ENCODE data around the gene EXOC6. TPM values are rescaled to one million over a fixed set of nuclear protein-coding genes. Genes with fewer than 3 reads are reported as not detected.

The EXOC6 gene, protein sequence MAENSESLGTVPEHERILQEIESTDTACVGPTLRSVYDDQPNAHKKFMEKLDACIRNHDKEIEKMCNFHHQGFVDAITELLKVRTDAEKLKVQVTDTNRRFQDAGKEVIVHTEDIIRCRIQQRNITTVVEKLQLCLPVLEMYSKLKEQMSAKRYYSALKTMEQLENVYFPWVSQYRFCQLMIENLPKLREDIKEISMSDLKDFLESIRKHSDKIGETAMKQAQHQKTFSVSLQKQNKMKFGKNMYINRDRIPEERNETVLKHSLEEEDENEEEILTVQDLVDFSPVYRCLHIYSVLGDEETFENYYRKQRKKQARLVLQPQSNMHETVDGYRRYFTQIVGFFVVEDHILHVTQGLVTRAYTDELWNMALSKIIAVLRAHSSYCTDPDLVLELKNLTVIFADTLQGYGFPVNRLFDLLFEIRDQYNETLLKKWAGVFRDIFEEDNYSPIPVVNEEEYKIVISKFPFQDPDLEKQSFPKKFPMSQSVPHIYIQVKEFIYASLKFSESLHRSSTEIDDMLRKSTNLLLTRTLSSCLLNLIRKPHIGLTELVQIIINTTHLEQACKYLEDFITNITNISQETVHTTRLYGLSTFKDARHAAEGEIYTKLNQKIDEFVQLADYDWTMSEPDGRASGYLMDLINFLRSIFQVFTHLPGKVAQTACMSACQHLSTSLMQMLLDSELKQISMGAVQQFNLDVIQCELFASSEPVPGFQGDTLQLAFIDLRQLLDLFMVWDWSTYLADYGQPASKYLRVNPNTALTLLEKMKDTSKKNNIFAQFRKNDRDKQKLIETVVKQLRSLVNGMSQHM
- total RNA-seq = 5.8 and 14.2 TPM in 2 replicates

DNA sequence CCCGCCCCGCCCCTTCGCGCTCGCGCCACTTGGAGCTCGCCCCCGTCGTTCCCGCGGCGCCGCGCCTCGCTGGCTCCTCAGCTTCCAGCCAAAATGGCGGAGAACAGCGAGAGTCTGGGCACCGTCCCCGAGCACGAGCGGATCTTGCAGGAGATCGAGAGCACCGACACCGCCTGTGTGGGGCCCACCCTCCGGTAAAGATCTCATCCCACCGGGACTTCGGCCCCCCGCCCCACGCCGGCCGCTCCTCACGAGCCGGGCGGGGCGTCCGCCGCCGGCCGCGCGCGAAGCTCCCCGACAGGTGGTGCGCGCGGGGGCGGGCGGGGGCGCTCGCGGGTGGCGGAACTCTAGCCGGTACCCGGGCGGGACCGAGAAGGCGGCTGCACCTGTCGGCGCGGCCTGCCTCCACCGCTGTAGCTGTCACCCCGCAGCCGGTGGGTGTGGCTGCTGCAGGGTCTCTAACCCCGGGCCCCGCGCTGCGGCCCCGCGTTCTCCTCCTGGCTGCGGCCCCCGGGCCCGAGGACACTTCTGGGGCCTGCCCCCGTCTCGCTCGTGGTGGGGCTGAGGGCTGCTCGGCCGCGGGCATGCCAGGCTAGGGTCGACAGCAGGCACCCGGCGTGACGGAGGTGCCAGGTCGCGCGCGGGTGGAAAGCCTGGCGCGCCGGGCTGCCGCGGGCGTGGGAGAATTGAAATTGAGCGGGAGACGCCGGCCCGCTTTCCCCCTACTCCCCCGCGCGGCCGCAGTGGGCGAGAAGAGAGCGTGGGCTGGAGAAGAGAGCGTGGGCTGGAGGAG, at the start of gene EXOC6:
TSS of gene EXOC6 (plus strand) at position 80 of the 793 bp plus-strand sequence. CDS start at position 94, 14 bp downstream.

DNA sequence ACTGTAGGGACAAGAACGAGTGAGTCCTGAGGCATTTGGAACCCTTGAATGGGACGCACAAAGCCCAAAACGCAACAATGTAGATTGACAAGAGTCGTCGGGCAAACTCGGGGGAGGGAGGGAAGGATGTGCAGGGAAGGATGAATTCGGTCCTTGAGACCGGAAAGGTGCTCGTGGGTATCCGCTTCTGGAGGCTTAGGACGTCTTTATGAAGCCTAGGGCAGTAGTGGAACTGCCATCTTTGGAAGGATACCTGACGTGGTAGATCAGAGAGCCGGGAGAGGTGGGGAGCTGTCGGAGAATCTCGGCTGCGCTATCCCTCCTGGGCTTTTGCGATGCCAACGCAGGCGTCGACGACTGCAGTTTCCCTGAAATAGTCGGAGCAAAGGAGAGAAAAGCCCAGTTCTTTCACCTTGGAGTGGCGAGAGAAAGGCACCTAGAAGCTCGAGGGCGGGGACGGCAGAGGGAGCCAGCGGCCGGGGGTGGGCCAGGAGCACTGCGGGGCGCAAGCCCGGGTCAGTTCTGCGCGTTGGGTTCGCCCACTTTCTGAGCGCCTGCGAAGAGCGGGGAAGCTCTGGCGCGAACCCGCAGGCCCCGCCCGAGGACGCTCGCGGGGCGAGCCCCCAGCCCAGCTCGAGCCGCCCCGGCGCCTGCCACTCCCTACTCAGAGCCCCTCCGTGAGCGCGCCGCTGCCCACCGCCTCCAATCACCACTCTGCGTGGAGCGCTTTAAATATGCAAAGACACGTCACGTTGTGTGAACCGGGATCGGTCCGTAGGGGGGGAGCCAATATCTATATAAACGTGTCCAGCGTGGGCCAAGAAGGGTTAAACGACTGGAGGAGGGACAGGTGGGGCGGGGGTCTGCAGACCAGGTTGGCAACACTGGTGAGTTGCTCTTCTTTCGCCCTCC, 211.9 kb downstream of the EXOC6 start, which contains the start of gene CYP26C1:
TSS of gene CYP26C1 (plus strand) at position 824 of the 912 bp plus-strand sequence. CDS start 466 bp downstream, outside the sequence.

DNA sequence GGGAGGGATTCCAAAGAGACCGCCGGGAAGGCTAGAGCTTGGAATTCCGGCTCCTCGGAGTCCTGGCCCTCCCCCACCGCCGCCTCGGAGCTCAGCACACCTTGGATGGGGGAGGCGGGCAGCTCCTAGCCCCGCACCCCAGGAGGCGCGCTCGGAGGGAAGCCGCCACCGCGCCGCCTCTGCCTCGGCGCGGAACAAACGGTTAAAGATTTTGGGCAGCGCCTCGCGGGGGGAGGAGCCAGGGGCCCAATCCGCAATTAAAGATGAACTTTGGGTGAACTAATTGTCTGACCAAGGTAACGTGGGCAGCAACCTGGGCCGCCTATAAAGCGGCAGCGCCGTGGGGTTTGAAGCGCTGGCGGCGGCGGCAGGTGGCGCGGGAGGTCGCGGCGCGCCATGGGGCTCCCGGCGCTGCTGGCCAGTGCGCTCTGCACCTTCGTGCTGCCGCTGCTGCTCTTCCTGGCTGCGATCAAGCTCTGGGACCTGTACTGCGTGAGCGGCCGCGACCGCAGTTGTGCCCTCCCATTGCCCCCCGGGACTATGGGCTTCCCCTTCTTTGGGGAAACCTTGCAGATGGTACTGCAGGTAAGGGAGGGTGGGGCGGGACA, 225.3 kb downstream of the EXOC6 start, which contains the start of gene CYP26A1:
TSS of gene CYP26A1 (plus strand) at position 355 of the 608 bp plus-strand sequence. CDS start at position 397, 42 bp downstream.

Other genes starting within 250 kb of the EXOC6 start
- under 0.01 and 0.28 TPM in 2 replicates for gene HHEX, start 158.6 kb upstream of the EXOC6 start, total RNA-seq
- gene CYP26C1, start 212.3 kb downstream of the EXOC6 start, total RNA-seq = under 0.01 TPM in 1 of 2 replicates, not detected in the other
- gene CYP26A1, start 225.4 kb downstream of the EXOC6 start, total RNA-seq = not detected in 2 replicates

Data from nasal cavity respiratory epithelium epithelial cell of viscerocranial mucosa (primary cell).